Measurements from ENCODE around the gene DPP9.

GRCh38 chr19:4662020-4662695 is 61.5 kb downstream of the DPP9 start:
- no peak for TF ChIP-seq CTCF (IDR thresholded peaks at IDR 0.05)
- TF ChIP-seq RFX5 (IDR thresholded peaks at IDR 0.05), result no peak
- no peak for TF ChIP-seq POLR2A (IDR thresholded peaks at IDR 0.05; ENCODE audit: low read length)
- TF ChIP-seq JUNB (IDR thresholded peaks at IDR 0.05), result no peak
- no peak for TF ChIP-seq EP300 (IDR thresholded peaks at IDR 0.05)
- no peak for TF ChIP-seq MYC (IDR thresholded peaks at IDR 0.05; ENCODE audit: borderline replicate concordance, low read length)
- TF ChIP-seq MAX (IDR thresholded peaks at IDR 0.05), result no peak
- TF ChIP-seq BHLHE40 (IDR thresholded peaks at IDR 0.05; ENCODE audit: low read depth, low read length), result no peak

Measured in A549 (cell line).